NCI-H1436 (cell line): ENCODE measurements around the gene WDR12.
"Not testable (repeated sequence)": the region's sequence is repeated elsewhere in the genome, so short reads cannot be mapped to it uniquely, and the experiment has no call there.

ENCODE experiments used
- DNase-seq: peaks from one replicate; lab custom pipeline; 2025; lab: John Stamatoyannopoulos, UW

WDR12 gene

DNA sequence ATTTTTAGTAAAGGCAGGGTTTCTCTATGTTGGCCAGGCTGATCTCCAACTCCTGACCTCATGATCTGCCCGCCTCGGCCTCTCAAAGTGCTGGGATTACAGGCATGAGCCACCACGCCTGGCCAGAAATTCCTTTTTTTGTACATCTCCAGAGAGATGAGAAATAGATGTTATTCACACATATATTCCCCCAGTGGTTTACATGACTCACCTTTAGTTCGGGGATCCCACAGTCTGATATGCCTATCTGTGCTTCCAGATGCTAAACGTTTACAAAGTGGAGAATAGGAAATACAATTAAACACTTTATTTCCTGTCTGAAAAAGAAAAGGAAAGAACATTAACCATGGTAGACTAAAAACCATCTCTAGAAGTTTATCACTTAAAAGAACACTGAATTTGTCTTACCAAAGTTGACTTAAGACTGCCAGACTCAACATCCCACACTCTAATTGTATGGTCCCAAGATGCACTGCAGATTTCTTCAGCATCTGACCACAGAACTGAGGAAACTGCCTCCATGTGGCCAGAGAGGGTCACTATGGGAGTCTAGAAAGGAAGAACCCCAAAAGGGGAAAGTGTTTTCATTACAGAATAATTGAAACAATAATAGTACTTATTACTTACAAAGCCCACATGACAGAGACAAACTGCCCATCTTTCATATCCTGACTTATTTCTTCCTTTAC lies 27.3 kb downstream of the WDR12 start:
- no peak for DNase-seq

DNA sequence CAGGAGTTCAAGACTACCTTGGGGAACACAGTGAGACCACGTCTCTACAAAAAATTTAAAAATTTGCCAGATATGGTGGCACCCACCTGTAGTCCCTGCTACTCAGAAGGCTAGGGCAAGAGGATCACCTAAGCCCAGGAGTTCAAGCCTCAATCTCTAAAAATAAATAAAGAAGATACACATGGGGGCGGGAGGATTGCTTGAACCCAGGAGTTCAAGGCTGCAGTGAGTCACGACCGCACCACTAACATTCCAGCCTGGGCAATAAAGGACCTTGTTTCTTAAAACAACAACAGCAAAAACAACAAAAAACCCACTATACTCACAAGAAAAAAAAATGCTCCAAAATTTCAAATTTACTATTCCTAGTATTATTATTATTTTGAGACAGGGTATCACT lies 29.9 kb downstream of the WDR12 start:
- DNase-seq: no peak

DNA sequence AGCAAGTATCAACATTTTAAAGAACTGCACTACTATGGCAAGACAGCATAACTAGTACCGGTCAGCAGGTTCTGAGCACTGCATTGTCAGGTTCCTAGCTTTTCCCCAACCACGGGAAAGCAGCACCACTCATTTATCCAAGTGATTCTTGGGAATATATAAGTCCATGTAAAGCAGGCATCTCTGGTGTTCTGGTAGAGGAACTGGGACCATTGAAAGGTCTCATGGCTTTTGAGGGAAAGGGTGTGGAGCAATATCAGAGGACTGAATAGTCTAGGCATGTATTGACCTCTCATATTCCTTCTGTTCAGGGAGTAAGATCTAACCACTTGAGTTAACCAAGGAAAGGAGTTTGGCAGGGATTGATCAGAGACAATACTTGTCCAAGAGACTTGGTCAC lies 33.8 kb downstream of the WDR12 start:
- no peak for DNase-seq

DNA sequence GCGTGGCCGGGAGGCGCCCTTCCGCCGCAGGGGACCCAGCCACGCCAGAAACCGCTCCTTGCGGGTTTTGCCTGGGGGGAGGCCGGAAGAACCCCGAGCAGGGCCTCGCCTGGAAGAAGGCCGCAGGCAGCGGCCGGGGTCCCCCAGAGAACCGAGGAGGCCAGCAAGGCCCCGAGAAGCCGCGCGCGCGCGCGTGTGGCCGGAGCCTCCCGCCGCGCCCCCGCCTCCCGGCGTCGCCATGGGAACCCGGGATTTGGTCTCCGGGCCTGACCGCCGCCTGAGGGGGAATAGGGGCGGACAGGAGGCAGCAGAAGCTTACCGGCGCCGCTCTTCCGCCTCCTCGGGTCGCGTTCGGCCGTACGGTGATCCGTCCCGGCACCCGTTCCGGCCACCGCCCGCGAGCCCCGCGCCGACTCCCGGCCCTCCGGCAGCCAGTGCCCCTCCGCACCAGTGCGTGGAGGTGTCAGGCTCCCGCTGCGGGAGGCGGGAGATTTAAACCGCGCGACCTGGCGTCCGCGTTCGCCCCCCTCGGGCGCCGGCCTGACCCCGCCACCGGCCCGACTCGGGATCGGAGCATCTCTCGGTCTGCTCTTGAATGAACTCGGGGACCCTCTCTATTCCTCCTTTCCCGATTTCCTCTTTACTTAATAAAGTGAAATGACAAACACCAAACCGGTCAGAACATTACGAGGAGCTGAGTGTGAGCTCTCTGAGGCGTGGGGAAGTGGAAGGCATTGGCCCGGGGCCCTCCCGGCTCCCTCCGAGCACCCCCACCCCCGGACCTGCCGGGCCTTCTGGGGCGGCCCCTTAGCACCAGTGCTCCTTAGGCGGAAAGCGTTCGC lies 40.0 kb downstream of the WDR12 start, which contains the start of gene ICA1L:
Gene ICA1L, minus strand, starts transcription at position 467 of the 842 bp plus-strand sequence. CDS start 42,757 bp downstream, outside the sequence.
- DNase-seq: peak; percentile 60

DNA sequence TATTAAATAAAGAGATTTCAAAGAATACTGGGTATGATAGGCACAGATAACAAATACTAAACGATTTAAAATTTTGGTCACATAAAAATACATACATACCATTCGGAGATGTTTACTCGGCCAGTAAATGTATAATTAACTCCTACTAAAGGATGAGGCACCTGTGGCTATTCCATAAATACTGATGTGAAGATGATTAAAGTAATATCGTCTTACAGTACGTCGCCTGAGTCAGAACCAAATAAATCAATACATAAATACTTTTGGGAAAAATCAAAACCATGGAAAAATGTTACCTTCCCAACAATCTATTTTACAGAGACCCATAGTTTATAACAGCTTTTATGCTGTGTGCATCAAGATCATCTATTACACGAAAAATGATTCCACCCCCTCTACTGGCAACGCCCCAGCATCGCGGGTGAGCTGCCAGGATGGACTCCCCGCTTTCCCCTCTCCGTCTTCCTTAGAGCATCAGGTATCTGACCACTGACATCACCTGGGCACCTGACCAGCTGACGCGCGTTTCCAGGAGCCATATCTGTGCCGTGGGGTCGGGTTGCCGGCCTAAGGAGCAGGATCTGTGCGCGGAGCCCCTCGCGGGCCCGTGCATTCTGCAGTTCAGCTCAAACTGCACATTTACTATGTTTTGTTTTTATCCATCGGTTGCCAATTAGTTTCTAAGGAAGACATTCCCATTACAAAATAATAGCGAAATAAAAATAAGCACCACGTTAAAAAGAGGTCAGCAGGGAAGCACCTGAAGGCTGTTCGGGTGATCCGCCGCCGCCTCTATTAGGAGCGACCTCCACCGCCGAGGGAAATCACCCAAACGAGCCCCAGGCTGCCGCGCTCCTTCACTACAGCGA lies 40.8 kb downstream of the WDR12 start:
- DNase-seq: peak; percentile 78

DNA sequence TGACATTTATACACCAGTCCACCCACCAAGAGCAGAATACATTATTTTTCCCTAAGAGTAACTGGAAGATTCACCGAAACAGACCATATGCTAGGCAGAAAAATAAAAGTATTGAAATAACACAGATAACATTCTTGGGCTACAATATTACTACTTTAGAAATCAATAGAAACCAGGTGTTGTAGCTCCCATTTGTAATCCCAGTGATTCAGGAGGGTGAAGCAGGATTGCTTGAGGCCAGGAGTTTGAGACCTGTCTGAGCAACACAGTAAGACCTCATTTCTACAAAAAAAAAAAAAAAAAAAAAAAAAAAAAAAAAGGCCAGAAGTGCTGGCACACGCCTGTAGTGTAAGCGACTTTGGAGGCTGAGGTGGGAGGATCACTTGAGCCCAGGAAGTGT lies 49.5 kb downstream of the WDR12 start:
- DNase-seq: no peak

DNA sequence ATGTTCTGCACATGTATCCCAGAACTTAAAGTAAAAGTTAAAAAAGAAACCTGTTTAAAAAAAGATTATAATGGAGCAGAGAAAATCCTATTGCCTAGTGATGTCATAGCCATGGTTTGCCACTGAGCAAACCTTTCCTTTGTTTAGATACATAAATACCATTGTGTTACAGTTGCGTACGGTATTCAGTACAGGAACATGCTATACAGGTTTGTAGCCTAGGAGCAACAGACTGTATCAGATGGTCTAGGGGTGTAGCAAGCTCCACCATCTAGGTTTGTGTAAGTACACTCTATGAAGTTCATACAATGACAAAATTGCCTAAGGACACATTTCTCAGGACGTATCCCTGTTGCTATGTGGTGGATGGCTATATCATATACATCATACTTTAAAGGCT lies 52.9 kb downstream of the WDR12 start:
- no peak for DNase-seq

DNA sequence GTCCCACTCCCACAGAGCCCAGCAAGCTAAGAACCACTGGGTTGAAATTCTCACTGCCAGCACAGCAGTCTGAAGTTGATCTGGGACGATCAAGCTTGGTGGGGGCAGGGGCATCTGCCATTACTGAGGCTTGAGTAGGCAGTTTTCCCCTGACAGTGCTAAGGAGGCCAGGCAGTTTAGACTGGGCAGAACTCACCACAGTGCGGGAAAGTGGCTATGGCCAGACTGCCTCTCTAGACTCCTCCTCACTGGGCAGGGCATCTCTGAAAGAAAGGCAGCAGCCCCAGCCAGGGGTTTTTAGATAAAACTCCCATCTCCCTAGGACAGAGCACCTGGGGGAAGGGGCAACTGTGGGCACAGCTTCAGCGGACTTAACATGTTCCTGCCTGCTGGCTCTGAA lies 62.1 kb downstream of the WDR12 start:
- DNase-seq: not testable (repeated sequence)

DNA sequence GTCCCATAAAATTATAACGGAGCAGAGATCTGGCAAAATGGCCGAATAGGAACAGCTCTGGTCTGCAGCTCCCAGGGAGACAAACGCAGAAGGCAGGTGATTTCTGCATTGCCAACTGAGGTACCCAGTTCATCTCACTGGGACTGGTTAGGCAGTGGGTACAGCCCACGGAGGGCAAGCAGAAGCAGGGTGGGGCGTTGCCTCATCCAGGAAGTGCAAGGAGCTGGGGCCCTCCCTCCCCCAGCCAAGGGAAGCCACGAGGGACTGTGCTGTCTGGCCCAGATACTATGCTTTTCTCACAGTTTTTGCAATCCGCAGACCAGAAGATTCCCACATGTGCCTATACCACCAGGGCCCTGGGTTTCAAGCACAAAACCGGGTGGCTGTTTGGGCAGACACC lies 62.7 kb downstream of the WDR12 start:
- DNase-seq: no peak

DNA sequence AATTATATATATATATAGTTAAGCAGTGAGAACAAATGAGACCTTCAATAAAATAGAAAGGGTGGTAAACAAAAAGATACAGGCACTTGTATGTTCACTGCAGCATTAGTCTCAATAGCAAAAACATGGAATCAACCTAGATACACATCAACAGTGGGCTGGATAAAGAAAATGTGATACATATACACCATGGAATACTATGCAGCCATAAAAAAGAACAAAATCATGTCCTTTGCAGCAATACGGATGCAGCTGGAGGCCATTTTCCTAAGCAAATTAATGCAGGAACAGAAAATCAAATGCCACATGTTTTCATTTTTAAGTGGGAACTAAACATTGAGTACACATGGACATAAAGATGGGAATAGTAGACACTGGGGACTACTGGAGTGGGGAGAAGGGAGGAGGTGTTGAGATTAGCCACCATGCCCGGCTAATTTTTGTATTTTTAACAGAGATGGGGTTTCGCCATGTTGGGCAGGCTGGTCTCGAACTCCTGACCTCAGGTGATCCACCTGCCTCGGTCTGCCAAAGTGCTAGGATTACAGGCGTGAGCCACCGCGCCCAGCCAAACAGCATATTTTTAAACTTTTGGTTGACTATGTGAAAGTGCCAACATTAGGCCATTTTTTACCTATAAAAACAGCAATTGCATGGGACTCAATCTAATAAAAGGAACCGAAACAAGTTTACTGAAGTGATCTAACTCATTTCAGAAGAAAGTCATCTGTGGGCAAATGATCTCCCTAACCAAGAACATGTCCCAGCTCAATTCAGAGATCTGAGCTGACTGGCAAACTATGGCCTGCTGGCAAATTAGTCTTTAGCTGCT lies 63.6 kb downstream of the WDR12 start:
- DNase-seq: no peak

DNA sequence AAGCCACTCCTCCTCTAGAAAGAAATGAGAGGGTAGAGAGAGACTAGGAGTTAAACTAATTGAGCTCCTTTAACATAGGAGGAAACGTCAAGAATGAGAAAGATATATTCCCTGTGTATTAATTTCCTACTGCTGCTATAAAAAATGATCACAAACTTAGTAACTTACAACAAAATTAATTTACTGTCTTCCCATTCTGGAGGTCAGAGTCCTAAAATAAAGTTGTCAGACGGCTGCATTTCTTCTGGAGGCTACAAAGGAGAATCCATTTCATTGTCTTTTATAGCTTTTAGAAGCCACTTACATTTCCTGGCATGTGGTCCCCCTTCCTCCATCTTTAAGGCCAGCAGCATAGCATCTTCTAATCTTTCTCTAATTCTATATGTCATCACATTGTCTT lies 66.8 kb downstream of the WDR12 start:
- no peak for DNase-seq

DNA sequence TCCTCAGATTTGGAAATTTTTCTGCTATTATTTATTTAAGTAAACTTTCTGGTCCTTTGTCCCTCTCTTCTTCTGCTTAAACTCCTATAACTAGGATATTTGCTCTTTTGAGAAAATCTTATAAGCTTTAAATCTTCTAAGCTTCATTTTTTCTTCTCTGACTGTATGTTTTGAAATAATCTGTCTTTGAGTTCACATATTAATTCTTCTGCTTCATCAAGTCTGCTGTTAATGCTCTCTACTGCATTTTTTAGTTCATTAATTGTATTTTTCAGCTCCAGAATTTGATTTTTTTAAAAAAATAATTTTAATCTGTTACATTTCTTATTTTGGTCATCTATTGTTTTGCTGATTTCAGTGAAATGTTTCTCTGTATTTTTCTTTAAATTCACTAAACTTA lies 68.8 kb downstream of the WDR12 start:
- no peak for DNase-seq

DNA sequence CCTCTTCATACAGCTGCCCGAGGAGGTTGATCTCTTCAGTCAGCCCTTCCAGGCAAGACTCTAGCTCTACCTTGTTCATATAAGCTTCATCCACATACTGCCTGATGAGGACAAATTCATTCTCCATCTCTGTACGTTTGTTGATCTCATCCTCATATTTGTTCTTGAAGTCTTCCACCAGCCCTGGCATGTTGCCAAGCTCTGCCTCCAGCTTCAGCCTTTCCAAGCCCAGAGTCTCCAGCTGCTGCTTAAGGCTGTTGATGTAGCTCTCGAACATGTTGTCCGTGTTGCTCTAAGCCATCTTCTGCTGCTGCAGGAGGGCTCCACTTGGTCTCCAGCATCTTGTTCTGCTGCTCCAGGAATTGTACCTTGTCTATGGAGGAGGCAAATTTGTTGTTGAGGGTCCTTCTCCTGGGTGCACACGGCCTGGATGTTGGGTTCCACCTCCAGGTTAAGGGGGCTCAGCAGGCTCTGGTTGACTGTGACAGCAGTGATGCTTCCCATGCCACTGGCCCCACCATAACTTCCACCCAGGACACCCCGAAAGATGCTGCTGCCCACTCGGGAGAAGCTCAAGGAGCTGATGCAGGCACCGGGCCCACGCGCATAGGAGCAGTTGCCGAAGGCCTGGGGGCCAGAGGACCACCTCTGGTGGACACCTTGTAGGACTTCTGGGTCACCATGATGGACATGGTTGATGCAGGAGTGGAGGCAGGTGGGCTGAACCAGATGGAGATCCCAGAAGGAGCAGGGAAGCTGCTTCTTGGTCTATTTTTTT lies 70.2 kb downstream of the WDR12 start:
- no peak for DNase-seq

DNA sequence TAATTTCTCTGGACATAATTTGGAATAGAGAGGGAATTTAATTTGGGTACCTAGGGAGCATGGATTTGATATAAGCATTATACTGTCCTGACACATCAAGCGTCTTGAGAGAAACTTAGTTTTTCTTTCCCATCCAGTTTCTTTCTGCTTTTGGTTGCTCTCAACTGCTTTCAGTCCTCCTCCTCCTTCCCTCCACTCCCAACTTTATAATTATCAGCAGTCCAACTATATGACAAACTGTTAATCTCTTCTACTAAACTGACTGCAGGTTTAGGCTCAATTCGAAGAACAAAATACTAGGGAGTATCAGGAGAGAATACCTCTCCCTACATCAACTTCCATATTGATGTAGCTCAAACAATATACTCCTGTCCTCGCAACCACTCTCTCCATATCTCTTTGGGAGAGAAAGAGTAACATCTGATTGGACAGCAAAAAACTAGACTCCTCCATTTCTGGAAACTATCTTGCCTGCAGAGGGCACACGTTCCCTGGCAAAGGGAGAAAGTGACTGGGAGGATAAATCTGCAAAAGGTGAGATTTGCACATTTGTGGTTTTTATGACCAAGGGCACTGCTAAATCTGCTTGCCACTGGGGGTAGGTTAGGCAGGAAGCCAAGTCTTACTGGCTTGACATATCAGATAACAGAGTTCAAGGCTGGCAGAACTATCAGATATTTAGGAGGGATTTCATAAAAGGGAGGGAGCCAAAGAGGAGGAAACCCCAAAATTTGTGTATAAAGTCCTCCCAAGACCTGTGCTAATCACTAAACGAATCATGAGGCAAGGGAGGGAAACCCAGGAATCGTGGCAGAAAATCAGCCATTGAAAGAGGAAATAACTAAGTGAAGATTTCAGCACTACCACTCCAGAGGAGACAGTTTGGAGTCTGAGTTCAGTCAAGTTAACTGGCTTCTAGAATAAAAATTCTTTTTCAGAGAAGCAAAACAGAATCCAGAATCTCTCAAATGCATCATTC lies 79.9 kb downstream of the WDR12 start:
- DNase-seq: peak; percentile 18

DNA sequence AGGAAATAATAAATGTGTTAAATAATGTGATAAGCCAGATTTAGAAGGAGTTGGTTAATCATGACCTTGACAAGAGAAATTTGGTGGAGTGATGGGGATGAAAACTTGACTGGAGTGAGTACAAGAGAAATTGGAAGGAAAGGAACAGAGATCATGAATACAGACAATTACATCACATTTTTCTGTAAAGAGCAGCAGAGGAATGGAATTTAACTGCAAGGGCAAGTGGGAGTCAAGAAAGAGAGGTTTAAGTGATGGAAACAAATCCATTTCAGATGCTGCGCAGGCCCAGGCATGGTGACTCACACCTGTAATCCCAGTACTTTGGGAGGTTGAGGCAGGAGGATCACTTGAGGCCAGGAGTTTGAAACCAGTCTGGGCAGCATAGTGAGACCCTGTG lies 86.6 kb downstream of the WDR12 start:
- no peak for DNase-seq
